Testis (tissue), 3 donors: Measurements from ENCODE around the gene SPOCD1. TPM values are rescaled to one million over a fixed set of nuclear protein-coding genes. Genes with fewer than 3 reads are reported as not detected.

ENCODE experiments used
- DNase-seq: peaks from one replicate; pipeline ENCODE4 v3.0.0-alpha.2; 2019
- H3K27ac ChIP-seq, 2 donors: fragments of 200-600 bp; sonication (generic); one replicate each; pipeline ENCODE4 v1.5.1; 2019
- H3K27me3 ChIP-seq: fragments of 200-600 bp; sonication (generic); one replicate; pipeline ENCODE4 v1.5.1; 2019
- H3K36me3 ChIP-seq: fragments of 200-600 bp; sonication (generic); one replicate; pipeline ENCODE4 v1.5.1; 2017; ENCODE audit warnings: low read depth; ENCODE audit errors: missing control alignments
- H3K4me1 ChIP-seq: fragments of 200-600 bp; sonication (generic); one replicate; pipeline ENCODE4 v1.5.1; 2019
- H3K4me3 ChIP-seq, 2 donors: fragments of 200-600 bp; sonication (generic); one replicate each; pipeline ENCODE4 v1.5.1; 2017 to 2019
- H3K9me3 ChIP-seq: fragments of 200-600 bp; sonication (generic); one replicate; pipeline ENCODE4 v1.5.1; 2017
- POLR2A ChIP-seq: fragments of 450-650 bp; IDR thresholded peaks from one replicate; pipeline ENCODE4 v1.6.1; 2017; ENCODE audit warnings: antibody characterized with exemption, mild to moderate bottlenecking, moderate library complexity
- WGBS, 2 donors: methylation state at CpG; one replicate each; pipeline ENCODE4 v1.1.5; 2018; 5-methylcytosine and 5-hydroxymethylcytosine counted together
- intact Hi-C: fragments of 100-400 bp; cut with DNase I; formaldehyde crosslinking; loops from one replicate; pipeline ENCODE4 v1.15.1; 2023; ENCODE audit warnings: low total_unique reads
- polyA plus RNA-seq: library from polyadenylated mRNA; stranded (reverse); fragments of 350-450 nt; fragmentation: Illumina TruSeq; extraction: RNeasy Lipid Tissue Mini Kit (QIAGEN cat#74804); gene quantifications from one replicate; pipeline ENCODE4 v1.2.3, GENCODE V29; 2014; ENCODE audit warnings: low read depth, low replicate concordance; ENCODE audit not compliant: insufficient read depth
- total RNA-seq, 2 donors: library from RNA; depleted of rRNA; stranded (reverse); fragments of >200 nt; gene quantifications; one replicate each; pipeline ENCODE4 v1.2.3, GENCODE V29; 2016
- TF ChIP-seq, protein P1 (sequence below), 3 experiments: fragments of 450-650 bp in 2 of 3; fragments of 200-600 bp in 1 of 3; sonication (generic) in 1 of 3; IDR thresholded peaks; one replicate each; pipeline ENCODE4 v1.5.1; 2016 to 2019; ENCODE audit warnings: antibody characterized with exemption in 3 of 3, mild to moderate bottlenecking in 2 of 3, moderate library complexity in 1 of 3

The SPOCD1 gene
- total and polyA plus RNA-seq, 3 donors from 2014 or later, result 22.0 to 36.0 (median 32.0) TPM

DNA sequence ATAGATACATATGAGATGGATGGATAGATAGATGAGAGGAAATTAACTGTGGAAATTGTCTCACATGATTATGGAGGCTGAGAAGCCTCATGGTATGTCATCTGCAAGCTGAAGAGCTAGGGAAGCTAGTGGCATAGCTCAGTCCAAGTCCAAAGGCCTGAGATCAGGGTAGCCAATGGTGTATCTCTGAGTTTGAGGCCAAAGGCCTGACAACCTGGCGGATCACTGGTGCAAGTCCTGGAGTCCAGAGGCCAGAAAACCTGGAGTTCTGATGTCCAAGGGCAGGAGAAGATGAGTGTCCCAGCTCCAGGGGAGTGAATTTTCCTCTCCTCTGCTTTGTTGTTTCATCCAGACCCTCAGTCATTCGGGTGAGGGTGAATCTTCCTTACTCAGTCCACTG lies 43.9 kb upstream of the SPOCD1 start:
- 96 to 100% methylated on average over 2 of the region's 2 CpGs for WGBS, 2 donors

DNA sequence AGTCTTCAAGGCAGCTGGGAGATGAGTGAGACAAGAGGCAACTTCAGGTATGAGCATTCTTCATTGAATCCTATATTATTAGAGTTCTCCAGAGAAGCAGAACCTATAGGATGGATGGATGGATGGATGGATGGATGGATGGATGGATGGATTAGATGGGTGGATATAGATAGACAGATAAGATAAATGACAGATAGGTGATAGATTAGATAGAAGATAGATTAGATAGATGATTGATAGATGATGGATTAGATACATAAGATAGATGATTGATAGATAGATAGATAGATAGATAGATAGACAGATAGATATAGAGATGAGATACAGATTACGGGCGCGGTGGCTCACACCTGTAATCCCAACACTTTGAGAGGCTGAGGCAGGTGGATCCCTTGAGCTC lies 43.2 kb upstream of the SPOCD1 start:
- DNase-seq, result no peak
- intact Hi-C loops, result no loop called here
- no peaks in the 10 kb centered on the region for H3K36me3 ChIP-seq

More for the DNA sequence above, 43.9 kb upstream of the SPOCD1 start:
- H3K4me3 ChIP-seq, result no peak overlapping the region
- no peaks in the 10 kb centered on the region for H3K4me1 ChIP-seq
- TF ChIP-seq, protein P1, sequence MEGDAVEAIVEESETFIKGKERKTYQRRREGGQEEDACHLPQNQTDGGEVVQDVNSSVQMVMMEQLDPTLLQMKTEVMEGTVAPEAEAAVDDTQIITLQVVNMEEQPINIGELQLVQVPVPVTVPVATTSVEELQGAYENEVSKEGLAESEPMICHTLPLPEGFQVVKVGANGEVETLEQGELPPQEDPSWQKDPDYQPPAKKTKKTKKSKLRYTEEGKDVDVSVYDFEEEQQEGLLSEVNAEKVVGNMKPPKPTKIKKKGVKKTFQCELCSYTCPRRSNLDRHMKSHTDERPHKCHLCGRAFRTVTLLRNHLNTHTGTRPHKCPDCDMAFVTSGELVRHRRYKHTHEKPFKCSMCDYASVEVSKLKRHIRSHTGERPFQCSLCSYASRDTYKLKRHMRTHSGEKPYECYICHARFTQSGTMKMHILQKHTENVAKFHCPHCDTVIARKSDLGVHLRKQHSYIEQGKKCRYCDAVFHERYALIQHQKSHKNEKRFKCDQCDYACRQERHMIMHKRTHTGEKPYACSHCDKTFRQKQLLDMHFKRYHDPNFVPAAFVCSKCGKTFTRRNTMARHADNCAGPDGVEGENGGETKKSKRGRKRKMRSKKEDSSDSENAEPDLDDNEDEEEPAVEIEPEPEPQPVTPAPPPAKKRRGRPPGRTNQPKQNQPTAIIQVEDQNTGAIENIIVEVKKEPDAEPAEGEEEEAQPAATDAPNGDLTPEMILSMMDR (IDR thresholded peaks at IDR 0.05), result no peak
- no peak for TF ChIP-seq POLR2A
- H3K27me3 ChIP-seq, result no peaks in the 10 kb centered on the region
- H3K9me3 ChIP-seq, result no peaks in the 10 kb centered on the region
- no peak for DNase-seq
- intact Hi-C loops, result no loop called here
- no peak overlapping the region for H3K27ac ChIP-seq
- no peaks in the 10 kb centered on the region for H3K36me3 ChIP-seq

DNA sequence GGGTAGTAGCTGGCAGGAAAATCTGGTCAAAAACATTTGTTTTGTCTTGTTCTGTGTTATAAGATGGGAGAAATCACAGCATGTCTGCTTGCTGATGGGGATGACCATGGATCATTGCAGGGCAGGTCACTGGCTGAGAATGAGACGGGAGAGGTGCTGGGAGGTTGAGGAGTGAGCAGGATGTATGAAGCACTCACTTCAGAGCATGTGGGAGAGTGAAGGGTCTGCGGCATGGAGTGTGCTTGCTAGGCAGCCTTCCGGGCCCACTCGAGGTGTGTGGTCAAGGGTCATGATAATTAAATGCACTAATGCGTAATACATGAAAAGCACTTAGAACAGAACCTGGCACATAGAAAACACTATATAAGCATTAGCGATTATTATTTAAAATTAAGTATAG lies 42.0 kb upstream of the SPOCD1 start:
- Histone ChIP-seq H3K9me3 (no peaks in the 10 kb centered on the region), H3K27me3 (no peaks in the 10 kb centered on the region), H3K36me3 (no peaks in the 10 kb centered on the region), H3K27ac (no peak overlapping the region), H3K4me3 (no peak overlapping the region), H3K4me1 (no peaks in the 10 kb centered on the region)
- no peak for TF ChIP-seq POLR2A
- TF ChIP-seq, protein P1 (IDR thresholded peaks at IDR 0.05), result no peak
- DNase-seq, result no peak
- intact Hi-C loops, result no loop called here
- WGBS, 2 donors, result 88 to 91% methylated on average over 6 of the region's 6 CpGs

More for the DNA sequence above, 43.2 kb upstream of the SPOCD1 start:
- WGBS, 2 donors, result 94 to 98% methylated on average over 3 of the region's 3 CpGs
- H3K4me3 ChIP-seq, result no peak overlapping the region
- TF ChIP-seq, protein P1 (IDR thresholded peaks at IDR 0.05), result no peak
- TF ChIP-seq POLR2A, result no peak
- no peaks in the 10 kb centered on the region for H3K27me3 ChIP-seq
- no peak overlapping the region for H3K27ac ChIP-seq
- H3K9me3 ChIP-seq, result no peaks in the 10 kb centered on the region
- no peaks in the 10 kb centered on the region for H3K4me1 ChIP-seq

DNA sequence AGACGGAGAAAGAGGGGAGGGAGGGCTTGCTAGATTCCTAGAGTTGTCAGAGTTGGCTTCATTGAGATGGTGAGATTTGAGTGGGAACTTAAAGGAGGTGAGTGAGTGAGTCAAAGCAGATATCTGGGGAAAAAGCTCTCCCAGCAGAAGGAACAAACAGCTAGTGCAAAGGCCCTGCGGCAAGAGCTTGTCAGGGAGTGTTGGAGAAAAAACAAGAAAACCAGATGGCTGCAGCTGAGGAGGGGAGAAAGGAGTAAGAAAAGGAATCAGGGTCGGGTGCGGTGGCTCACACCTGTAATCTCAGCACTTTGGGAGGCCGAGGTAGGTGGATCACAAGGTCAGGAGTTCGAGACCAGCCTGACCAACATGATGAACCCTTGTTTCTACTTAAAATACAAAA lies 40.3 kb upstream of the SPOCD1 start:
- WGBS, 2 donors, result 88 to 94% methylated on average over 6 of the region's 6 CpGs
- Histone ChIP-seq H3K36me3 (no peaks in the 10 kb centered on the region), H3K27me3 (no peaks in the 10 kb centered on the region), H3K4me1 (no peaks in the 10 kb centered on the region), H3K27ac (no peak overlapping the region), H3K9me3 (no peaks in the 10 kb centered on the region), H3K4me3 (no peak overlapping the region)
- intact Hi-C loops, result no loop called here
- no peak for TF ChIP-seq POLR2A
- TF ChIP-seq, protein P1 (IDR thresholded peaks at IDR 0.05), result no peak
- no peak for DNase-seq

DNA sequence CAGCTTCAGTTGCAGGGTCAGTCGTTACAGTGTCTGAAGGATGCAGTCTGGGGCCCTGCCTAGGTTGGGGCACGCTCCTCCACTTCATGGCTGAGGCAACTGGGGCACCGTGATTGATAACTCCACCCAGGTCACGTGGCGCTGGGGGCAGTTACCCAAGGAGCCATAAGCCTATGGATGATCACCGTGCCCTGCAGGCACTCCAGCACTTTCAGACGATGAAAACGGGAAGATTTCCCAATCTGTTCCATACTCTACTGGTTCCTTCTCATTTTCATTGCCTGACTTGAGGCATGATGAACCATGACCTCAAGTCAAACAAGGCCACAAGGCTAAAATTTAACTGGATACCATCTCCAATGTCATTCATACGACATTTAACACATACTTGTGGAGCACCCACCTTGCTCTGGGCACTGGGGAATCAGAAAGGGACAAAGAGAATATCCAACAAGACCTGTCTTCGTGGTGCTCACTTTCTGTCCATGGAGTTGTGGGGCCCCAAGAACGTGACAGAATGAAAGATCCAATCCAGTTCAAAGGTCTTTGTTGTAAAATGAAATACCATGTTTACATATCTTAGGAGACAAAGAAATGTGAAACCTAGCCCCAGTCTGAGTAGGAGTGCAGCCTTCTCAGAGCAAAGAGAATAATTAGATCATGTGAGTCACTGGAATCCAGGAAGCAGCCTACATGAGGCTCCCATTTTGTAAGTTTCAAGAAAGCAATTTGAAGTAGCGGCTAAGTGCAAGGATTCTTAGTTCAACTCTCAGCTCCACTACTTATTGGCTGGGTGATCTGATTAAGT lies 39.4 kb upstream of the SPOCD1 start:
- no peak for DNase-seq
- WGBS, 2 donors, result 86 to 90% methylated on average over 12 of the region's 12 CpGs
- Histone ChIP-seq H3K4me1 (no peaks in the 10 kb centered on the region), H3K27me3 (no peaks in the 10 kb centered on the region), H3K36me3 (no peaks in the 10 kb centered on the region), H3K27ac (no peak overlapping the region), H3K9me3 (no peaks in the 10 kb centered on the region), H3K4me3 (no peak overlapping the region)
- intact Hi-C loops, result no loop called here
- TF ChIP-seq, protein P1 (IDR thresholded peaks at IDR 0.05), result no peak
- no peak for TF ChIP-seq POLR2A
